HG02943 (cell line): Measurements from ENCODE around the gene FCN2.

ENCODE experiments used
- ATAC-seq: cut with Tn5 transposase; IDR thresholded peaks from one replicate; pipeline ENCODE4 v1.9.1; 2021; ENCODE audit warnings: mild to moderate bottlenecking, low read depth, moderate library complexity; ENCODE audit not compliant: unreplicated experiment

FCN2 gene

DNA sequence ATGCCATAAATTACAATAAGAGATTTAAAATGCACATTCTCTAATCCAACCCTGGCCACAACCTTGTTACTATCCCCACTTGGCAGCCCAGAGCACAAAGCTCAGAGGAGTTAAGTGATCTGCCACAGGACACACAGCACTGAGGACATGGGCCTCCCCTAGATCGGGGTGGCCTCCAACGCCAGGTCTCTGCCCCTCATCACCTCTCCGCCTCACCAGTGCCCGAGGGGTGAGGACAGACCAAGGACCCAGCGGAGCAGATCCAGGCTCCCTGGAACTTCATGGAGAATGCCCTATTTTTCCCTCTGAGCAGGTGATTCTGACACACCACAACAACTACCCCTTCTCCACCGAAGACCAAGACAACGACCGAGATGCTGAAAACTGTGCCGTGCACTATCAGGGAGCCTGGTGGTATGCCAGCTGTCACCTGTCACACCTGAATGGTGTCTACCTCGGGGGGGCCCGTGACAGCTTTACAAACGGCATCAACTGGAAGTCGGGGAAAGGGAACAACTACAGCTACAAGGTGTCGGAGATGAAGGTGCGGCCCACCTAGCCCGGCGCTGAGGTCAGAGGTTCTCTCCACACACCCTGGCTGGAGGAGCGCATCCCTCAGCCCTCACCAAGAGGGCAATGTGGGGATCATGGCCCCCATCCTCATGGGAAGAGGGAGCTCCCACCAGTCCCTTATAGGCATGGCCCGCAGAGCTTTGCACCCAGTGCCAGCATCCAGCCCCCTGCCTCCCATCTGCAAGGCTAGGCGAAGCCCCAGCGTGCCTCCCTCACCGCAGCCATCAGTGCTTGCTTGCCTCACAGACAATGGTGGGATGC, 12.5 kb upstream of the FCN2 start:
- ATAC-seq, result no peak

DNA sequence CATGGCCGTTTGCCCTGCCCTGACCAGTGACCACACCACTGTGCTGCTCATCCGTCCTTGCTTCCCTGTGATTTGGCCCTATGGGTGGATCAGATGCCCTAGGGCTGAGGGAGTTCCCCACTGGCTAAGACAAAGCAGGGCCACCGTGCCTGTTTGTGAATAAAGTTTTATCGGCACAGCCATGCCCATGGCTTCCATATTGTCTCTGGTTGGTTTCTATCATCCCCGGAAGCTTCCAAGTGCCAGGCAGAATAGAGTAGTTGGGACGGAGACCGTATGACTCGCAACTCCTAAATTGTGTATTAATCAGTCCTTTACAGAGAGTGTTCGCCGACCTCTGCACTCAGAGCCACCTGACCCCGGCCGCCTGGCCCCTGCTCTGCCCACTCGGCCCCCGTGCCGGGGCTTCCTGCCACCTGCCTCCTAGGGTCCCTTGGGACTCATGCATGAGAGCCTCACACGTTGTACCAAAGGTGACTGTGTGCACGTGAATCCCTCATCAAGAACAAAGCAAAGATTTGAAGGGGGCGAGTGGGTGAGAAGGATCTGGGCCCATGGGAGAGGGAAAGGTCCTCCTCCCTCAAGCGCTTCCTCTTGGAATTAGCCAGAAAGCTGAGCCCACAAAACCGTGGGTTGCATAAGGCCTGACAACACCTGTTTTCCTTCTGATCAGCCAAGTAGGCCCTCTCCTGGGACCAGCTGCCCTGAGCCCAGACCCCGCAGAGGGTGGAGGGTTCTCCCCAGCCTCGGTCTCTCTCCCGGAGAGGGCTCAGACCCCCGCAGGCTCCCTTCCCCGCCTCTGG, 11.7 kb upstream of the FCN2 start:
- no peak for ATAC-seq

DNA sequence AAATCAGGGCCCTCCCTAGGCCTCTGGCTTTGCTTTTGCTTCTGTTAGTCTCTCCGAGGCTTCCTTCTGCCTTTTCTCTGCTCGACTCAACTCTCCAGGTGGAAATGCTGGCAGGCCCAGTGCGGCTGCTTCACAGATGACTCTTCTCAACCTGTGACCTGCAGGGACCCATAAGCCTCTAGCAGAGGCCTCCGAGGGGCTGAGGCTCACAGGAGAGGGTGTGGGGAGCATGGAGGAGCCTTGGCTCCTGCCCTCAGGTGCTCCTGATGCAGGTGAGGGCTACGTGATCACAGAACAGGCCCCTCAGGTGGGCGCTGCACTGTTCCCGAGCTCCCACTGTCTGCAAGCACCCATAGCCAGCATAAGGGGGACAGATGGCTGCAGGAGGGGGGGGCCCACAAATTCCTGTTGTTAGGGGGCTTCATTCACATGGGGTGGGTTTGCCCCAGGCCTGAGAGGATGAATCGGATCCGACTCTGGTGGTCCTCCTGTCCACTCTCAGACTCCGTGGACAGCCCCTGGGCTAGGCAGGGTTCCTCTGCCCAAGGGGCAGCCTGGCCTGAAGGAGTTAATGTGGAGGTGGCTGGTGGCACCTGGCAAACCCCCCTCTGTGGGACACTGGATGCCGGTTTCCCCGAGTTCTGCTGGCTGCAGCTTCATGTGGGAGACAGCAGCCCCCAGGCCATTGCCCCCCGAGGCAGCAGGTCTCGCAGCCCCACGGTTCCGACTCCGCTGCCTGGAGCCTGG, 10.9 kb upstream of the FCN2 start:
- no peak for ATAC-seq

DNA sequence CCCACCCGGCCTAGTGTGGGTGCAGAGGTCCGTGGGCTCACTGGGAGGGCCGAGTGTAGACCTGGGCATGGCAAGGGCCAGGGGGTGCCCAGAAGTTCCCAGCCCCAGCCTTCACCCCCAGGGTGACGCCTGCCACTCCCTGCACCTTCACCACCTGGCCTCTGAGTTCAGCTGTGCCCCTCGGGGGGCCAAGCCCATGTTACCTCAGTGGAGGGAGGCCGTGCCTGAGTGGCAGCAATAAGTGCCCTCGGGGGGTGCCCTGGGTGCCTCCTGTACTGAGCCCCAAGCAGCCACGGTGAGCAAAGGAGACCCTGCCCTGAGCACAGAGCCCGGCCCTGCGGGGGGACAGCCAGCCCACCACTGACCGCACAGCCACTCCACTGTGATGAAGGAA, 10.3 kb upstream of the FCN2 start:
- ATAC-seq, result no peak

GRCh38 chr9:134870746-134871662, 9.6 kb upstream of the FCN2 start:
- ATAC-seq, result no peak

GRCh38 chr9:134871697-134872340, 8.8 kb upstream of the FCN2 start:
- no peak for ATAC-seq

- no peak for ATAC-seq
These were observed 8.0 kb upstream of the FCN2 start for GRCh38 chr9:134872482-134873231.

DNA sequence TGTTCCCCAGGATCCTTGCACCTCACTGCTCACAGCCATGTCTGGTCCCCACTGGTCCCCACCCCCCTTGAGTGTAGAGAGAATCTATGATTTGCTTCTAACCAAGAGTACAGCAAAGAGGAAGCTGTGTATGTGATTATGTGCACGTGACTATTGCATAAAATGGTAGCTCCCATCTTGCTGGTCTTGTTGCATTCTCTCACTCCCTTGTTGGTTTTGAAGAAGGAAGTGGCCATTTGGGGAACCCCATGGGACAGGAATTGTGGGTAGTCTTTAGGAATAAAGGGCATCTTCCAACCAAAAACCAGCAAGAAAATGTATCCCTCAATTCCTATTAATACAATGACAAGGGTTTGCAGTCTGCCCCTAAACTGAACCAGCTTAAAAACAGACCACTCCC, 5.2 kb upstream of the FCN2 start:
- no peak for ATAC-seq

- ATAC-seq, result no peak
These were observed 3.1 kb upstream of the FCN2 start for GRCh38 chr9:134877541-134877940.

DNA sequence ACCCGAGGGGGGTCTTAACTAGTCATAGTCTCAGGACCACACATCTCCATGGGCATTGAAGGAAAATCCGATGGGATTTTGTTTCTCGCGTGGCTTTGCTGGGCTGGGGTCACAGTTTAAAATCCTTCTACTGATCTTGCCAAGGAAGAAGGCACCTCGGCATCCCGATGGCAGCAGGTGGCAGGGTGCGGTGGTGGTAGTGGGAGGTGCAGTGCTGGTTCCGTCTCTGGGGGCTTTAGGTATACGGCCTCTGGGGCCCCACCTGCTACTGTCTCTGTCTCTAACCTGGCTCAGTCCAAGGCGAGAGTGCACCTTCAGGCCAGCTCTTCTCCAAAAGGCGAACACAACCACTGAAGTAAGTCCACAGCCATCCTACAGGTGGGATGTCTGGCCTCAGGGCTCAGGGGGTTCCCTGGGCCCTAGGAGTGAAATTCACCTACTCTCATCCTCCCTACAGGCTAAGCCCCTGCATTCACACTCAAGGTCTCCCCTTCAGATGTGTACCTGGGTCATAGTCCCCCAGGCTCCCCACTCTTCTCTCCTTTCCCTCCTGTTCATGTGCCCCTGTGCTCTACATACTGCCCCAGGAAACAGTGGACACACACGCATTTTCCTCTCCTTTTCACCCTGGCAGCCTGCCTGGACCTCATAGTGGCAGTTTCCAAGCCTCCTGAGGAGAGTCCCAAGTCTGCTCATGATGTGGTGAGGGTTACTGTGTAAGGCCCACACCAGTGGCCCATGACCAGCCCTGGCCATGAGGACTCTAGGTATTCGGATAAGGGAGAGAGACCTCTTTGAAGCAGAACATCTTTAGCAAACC, 736 bp upstream of the FCN2 start:
- ATAC-seq, result no peak

GRCh38 chr9:134881313-134881670, 682 bp downstream of the FCN2 start:
- no peak for ATAC-seq

GRCh38 chr9:134882204-134882785, 1.7 kb downstream of the FCN2 start:
- ATAC-seq, result no peak

DNA sequence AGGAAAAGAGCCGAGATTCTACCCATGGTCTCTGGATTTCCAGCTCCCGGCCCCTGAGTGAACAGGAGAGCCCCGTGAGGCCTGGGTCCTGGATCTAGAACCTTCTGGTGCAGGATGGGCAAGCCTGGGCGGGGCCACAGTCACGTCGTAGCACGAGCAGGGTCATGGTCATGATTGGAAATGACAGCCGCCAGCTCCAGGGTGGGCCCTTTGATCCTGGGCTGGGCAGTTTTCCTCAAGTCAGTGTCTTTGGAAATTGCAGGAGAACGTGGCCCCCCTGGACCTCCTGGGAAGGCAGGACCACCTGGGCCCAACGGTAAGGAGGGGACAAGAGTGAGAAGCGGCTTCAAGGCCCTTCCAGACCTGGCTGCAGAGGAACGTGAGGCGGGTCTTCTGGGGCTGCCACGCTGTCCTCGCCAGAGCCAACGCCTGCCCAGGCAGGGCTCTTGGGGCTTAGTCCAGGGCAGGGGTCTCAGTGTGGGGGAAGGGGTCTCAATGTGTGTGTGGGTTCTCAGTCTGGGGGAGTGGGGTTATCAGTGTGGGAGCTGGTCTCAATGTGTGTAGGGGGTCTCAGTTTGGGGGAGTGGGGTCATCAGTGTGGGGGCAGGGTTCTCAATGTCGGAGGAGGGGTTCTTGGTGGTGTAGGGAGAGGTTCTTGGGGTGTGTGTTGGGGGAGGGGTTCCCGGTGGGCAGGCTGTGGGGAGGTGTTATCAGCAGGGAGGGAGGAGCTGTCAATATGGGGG, 2.6 kb downstream of the FCN2 start:
- no peak for ATAC-seq

DNA sequence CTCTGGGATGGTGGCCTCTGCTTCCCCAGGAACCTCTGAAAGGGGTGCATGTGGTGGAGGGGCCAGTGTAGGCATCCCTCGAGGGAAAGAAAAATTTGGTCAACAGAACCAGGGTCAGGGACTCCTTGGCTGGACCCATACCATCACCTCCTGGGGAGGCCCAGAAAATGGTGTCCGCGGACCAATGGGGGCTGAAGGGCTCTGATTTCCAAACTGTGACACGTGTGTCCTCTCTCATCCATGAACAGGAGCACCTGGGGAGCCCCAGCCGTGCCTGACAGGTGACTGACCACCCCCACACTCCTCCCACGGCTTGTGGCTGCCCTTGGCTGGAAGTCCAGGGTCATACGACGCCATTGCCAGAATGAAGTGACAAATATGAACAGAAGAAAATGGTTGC, 3.9 kb downstream of the FCN2 start:
- no peak for ATAC-seq

DNA sequence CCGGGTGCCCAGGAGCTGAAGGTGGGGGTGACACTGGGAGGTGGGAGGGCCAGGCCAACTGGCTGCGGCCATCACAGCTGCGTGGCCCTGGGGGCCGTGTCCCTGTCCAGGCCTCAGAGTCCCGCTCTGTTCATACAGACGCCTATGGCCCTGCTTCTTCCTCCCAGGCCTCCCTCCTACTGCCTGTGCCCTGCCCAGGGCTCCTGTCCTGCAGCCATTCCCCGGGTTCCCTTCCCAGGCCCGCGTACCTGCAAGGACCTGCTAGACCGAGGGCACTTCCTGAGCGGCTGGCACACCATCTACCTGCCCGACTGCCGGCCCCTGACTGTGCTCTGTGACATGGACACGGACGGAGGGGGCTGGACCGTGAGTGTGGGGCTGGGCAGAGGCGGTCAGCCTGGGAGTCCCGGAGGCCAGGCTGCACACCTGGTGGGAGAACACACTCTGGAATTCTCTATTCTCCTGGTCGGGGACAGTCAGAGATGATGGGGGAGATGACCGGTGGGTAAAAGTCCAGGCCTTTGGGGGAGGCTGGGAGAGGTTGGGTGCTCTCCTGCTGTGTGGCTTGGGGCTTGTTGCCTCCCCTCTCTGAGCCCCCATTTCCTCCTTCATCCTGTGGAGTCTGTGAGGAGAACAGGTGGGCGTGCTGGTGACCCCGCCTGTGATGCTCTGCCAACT, 4.5 kb downstream of the FCN2 start:
- ATAC-seq, result no peak

DNA sequence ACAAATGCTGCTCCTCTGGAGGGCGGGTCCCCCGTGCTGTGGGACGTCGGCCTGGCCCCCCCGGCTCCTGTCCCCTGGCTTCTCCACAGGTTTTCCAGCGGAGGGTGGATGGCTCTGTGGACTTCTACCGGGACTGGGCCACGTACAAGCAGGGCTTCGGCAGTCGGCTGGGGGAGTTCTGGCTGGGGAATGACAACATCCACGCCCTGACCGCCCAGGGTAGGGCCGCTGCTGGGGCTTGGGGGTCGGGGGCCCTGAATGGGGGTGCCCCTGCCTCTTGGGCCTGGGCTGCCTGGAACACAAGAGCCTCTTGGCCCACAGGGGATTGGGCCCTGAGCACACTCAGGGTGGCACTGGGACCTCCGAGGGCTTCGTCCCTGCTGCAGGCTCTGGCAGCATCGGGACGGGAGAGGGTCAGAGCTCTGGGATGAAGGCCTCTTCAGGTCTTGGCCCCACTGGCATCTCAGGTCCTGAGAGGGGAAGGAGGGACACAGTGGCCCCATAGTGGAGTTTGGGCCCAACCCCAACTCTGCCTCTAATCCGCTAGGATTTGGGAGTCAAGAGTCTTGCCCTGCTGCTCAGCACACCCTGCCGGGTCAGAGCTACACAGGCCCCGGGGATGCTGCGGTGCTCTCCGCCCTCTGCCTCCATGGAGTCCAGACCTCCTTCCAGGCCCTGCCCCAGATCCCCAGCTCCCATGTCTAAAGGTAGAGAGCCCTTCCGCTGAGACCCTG, 5.2 kb downstream of the FCN2 start:
- no peak for ATAC-seq
